GM12878 (cell line): ENCODE data around the gene ZBTB3. TPM values are rescaled to one million over a fixed set of nuclear protein-coding genes. Genes with fewer than 3 reads are reported as not detected.
A peak's percentile ranks its signal among the peaks of the same experiment; 100 is the strongest.

Experiments used
- ATAC-seq: fragments of 200-7000 bp; cut with Tn5 transposase; 3 replicates; pipeline ENCODE4 v1.9.1; 2020; ENCODE audit warnings: mild to moderate bottlenecking, moderate library complexity
- BruUV-seq: library from RNA; stranded (reverse); fragments of 400-500 nt; replicated peaks from 2 replicates; lab custom pipeline; 2021; lab: Mats Ljungman, UMichigan
- CTCF ChIA-PET: fragments of 300-600 bp; sonication (Branson Sonifier 250); formaldehyde crosslinking; extraction: SDS; loops from one replicate; lab custom pipeline; 2021; ENCODE audit warnings: inconsistent platforms; lab: Yijun Ruan, JAX
- POLR2A ChIA-PET: fragments of 350-600 bp; formaldehyde crosslinking; extraction: SDS; loops from one replicate; lab custom pipeline; 2021; ENCODE audit warnings: inconsistent platforms; lab: Charles Lee
- RAD21 ChIA-PET: fragments of 300-600 bp; sonication (Branson Sonifier 250); formaldehyde crosslinking; loops from one replicate; lab custom pipeline; 2023; ENCODE audit warnings: antibody characterized with exemption; ENCODE audit not compliant: unreplicated experiment; lab: Charles Lee
- SMC1A ChIA-PET: fragments of 300-600 bp; sonication (Branson Sonifier 250); formaldehyde crosslinking; loops from one replicate; lab custom pipeline; 2023; ENCODE audit not compliant: unreplicated experiment, uncharacterized antibody; lab: Charles Lee
- DNase-seq: peaks from one replicate; pipeline ENCODE4 v3.0.0-alpha.2; 2011; ENCODE audit warnings: low read depth, low spot score
- FAIRE-seq: peaks from 3 replicates; lab custom pipeline; 2011; peaks lifted over from hg19 to GRCh38; lab: Jason Lieb, UNC
- H2AFZ ChIP-seq: 2 replicates; pipeline ENCODE4 v1.6.0; 2011; ENCODE audit warnings: low read depth, low read length, control low read depth; ENCODE audit not compliant: control insufficient read depth
- H3K27ac ChIP-seq: 2 replicates; pipeline ENCODE4 v1.5.1; 2011; ENCODE audit warnings: control low read depth; ENCODE audit not compliant: control insufficient read depth, insufficient read depth
- H3K27me3 ChIP-seq, 2 experiments: replicated peaks in 1 of 2; 2 replicates each; pipeline versions ENCODE4 v1.6.0 to v1.6.1; 2011; ENCODE audit warnings: low read length in 1 of 2; ENCODE audit not compliant: control insufficient read depth in 2 of 2, insufficient read depth in 2 of 2
- H3K36me3 ChIP-seq, 2 experiments: 2 replicates each; pipeline ENCODE4 v1.5.1; 2011; ENCODE audit warnings: low read length in 1 of 2; ENCODE audit not compliant: control insufficient read depth in 2 of 2, insufficient read depth in 2 of 2
- H3K4me1 ChIP-seq: 2 replicates; pipeline ENCODE4 v1.6.1; 2011; ENCODE audit warnings: mild to moderate bottlenecking, low read length, moderate library complexity, mixed read lengths; ENCODE audit not compliant: control insufficient read depth, insufficient read depth
- H3K4me2 ChIP-seq: 2 replicates; pipeline ENCODE4 v1.6.0; 2011; ENCODE audit warnings: control low read depth; ENCODE audit not compliant: control insufficient read depth, insufficient read depth
- H3K4me3 ChIP-seq: fragments of 200-600 bp; sonication (generic); 2 replicates; pipeline ENCODE4 v1.5.1; 2016
- H3K79me2 ChIP-seq: 2 replicates; pipeline ENCODE4 v1.6.0; 2011; ENCODE audit warnings: low read length; ENCODE audit not compliant: control insufficient read depth, insufficient read depth
- H3K9ac ChIP-seq: 2 replicates; pipeline ENCODE4 v1.8.0; 2011; ENCODE audit warnings: low read length, control low read depth, mixed read lengths; ENCODE audit not compliant: control insufficient read depth, insufficient read depth
- H3K9me3 ChIP-seq: replicated peaks from 3 replicates; pipeline ENCODE4 v1.5.1; 2011; ENCODE audit warnings: mild to moderate bottlenecking, low read length; ENCODE audit not compliant: control insufficient read depth, insufficient read depth
- H4K20me1 ChIP-seq: 2 replicates; pipeline ENCODE4 v1.6.0; 2011; ENCODE audit not compliant: control insufficient read depth, insufficient read depth
- FOXK2 ChIP-seq: fragments of 450-650 bp; IDR thresholded peaks from 2 replicates; pipeline ENCODE4 v1.6.1; 2017; ENCODE audit warnings: mild to moderate bottlenecking, moderate library complexity
- MTA2 ChIP-seq: fragments of 450-650 bp; IDR thresholded peaks from 2 replicates; pipeline ENCODE4 v1.6.1; 2016; ENCODE audit warnings: low read depth, mild to moderate bottlenecking, moderate library complexity
- MXI1 ChIP-seq: fragments of 150-350 bp; IDR thresholded peaks from 2 replicates; pipeline ENCODE4 v1.6.1; 2011; ENCODE audit warnings: low read depth, mild to moderate bottlenecking, inconsistent platforms, low read length, improper control_type of control experiment
- PAX5 ChIP-seq: IDR thresholded peaks from 2 replicates; pipeline ENCODE4 v1.6.1; 2011; ENCODE audit warnings: low read depth, low read length, borderline replicate concordance
- POLR2AphosphoS2 ChIP-seq: IDR thresholded peaks from 2 replicates; pipeline ENCODE4 v1.6.1; 2011; ENCODE audit warnings: low read depth, mild to moderate bottlenecking, low read length, improper control_type of control experiment, moderate library complexity
- SIX5 ChIP-seq: IDR thresholded peaks from 2 replicates; pipeline ENCODE4 v1.6.1; 2011; ENCODE audit warnings: mild to moderate bottlenecking, low read depth, low read length, moderate library complexity; ENCODE audit not compliant: severe bottlenecking
- SRF ChIP-seq, 2 experiments: IDR thresholded peaks; 2 replicates each; pipeline ENCODE4 v1.6.1; 2011; ENCODE audit warnings: low read depth in 2 of 2, low read length in 2 of 2, mild to moderate bottlenecking in 1 of 2, moderate library complexity in 1 of 2
- STAT1 ChIP-seq: fragments of 450-650 bp; conservative IDR thresholded peaks from 2 replicates; pipeline ENCODE4 v1.6.1; 2014; ENCODE audit warnings: antibody characterized with exemption, mild to moderate bottlenecking
- SUPT20H ChIP-seq: IDR thresholded peaks from 2 replicates; pipeline ENCODE4 v1.6.1; 2011; ENCODE audit warnings: low read depth, mild to moderate bottlenecking, low read length, moderate library complexity, borderline replicate concordance; ENCODE audit not compliant: control insufficient read depth
- WGBS: methylation state at CpG from one replicate; pipeline ENCODE4 v1.1.6; 2016; ENCODE audit warnings: low lambda C conversion rate; ENCODE audit not compliant: insufficient replicate concordance, insufficient coverage; ENCODE audit errors: missing lambda C conversion rate; 5-methylcytosine and 5-hydroxymethylcytosine counted together
- in situ Hi-C: fragments of 300-500 bp; cut with MboI; formaldehyde crosslinking; loops from 9 replicates; pipeline ENCODE4 v1.14.3; 2018; ENCODE audit warnings: mixed read lengths
- intact Hi-C: fragments of 100-400 bp; cut with micrococcal nuclease; formaldehyde crosslinking; loops from one replicate; pipeline ENCODE4 v1.14.2; 2022; ENCODE audit not compliant: unreplicated experiment
- polyA plus RNA-seq, 11 experiments: library from polyadenylated mRNA; depleted of rRNA in 4 of 11; unstranded in 6 of 11; stranded (reverse) in 5 of 11; fragments of >200 nt; fragmentation: Nextera tagmentation in 4 of 11; fragmentation: Illumina TruSeq in 1 of 11; extraction: Ambion mirVana in 4 of 11; extraction: Trizol in 1 of 11; gene quantifications; 1 replicate in 1 of 11; 2 replicates in 10 of 11; pipeline versions ENCODE4 v1.2.1 to v1.2.3, GENCODE V29; 2011 to 2016; ENCODE audit warnings: inconsistent platforms in 2 of 11, missing spikeins in 2 of 11, low read depth in 1 of 11
- total RNA-seq, 4 experiments: library from RNA; depleted of rRNA in 3 of 4; stranded (reverse); fragments of >200 nt in 3 of 4; fragmentation: Illumina TruSeq in 1 of 4; extraction: Trizol in 1 of 4; gene quantifications; 2 replicates each; pipeline versions ENCODE4 v1.2.1 to v1.2.3, GENCODE V29; 2013 to 2021

ZBTB3 gene
- total and polyA plus RNA-seq, 10 of the 15 experiments (the other 5 are each of a cell fraction or from before 2014, with no cell fraction given) = 1.4 to 7.7 (median 4.8) TPM

DNA sequence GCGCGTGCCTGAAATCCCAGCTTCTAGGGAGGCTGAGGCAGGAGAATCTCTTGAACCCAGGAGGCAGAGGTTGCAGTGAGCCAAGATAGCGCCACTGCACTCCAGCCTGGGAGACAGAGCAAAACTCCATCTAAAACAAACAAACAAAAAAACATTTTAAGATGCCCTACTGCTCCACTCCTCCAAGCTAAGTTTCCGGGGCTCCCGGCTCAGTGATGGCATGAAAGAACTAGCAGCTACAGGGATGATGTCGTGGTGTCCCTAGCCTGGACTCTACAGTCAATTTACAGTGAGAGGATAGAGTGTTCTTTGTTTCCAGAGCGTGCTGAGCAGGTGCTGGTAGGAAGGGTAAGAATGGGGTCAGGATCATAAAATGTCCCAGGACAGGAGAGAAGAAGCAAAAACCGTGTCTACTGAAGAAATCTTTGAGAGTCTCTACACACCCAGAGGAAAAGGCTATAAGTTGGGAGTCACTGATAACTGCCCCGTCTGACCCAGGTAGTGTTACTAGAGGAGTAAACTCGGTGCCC lies 1.2 kb upstream of the ZBTB3 start:
- ChIA-PET POLR2A (interaction anchor here (1.1 to 4.6 kb wide), 11 partner anchors 9 to 96 kb away, joined by 3 to 70 read pairs (median 10); partner anchors contain the start of genes C11orf98, CSKMT, HNRNPUL2 and NXF1), SMC1A (interaction anchor here (3.5 kb wide), 1 partner anchor 26 kb away, joined by 27 read pairs; the partner anchor contains the start of genes HNRNPUL2 and TTC9C), CTCF (interaction anchor here (1.3 to 3.5 kb wide), 5 partner anchors 14 to 34 kb away, joined by 3 to 42 read pairs (median 11); partner anchors contain the start of genes TAF6L and TTC9C), RAD21 (interaction anchor here (1.9 to 2.1 kb wide), 2 partner anchors 26 to 91 kb away, joined by 11 to 44 read pairs; partner anchors contain the start of genes C11orf98, CSKMT, HNRNPUL2 and TTC9C)
- peak overlapping the region; percentile 82 for H3K4me2 ChIP-seq
- H3K9me3 ChIP-seq = no peaks in the 10 kb centered on the region
- H3K27ac ChIP-seq = no peak overlapping the region
- H3K4me3 ChIP-seq = no peak overlapping the region
- H3K9ac ChIP-seq = no peak overlapping the region
- H4K20me1 ChIP-seq = no peaks in the 10 kb centered on the region
- ATAC-seq = no peak
- intact Hi-C loops (no loop called here), in situ Hi-C loops (no loop called here)
- 72% methylated on average over 10 of the region's 10 CpGs for WGBS
- no peaks in the 10 kb centered on the region for H3K36me3 ChIP-seq
- peaks cover 6% of the 10 kb centered on the region for H3K4me1 ChIP-seq
- no peak overlapping the region for H2AFZ ChIP-seq
- FAIRE-seq = no peak
- no TSS peak for BruUV-seq
- no peaks in the 10 kb centered on the region for H3K27me3 ChIP-seq
- TF ChIP-seq MXI1 (no peak), SUPT20H (no peak), SIX5 (no peak), STAT1 (no peak), POLR2AphosphoS2 (no peak), MTA2 (no peak), PAX5 (no peak), SRF (IDR thresholded peaks at IDR 0.05; ENCODE audit: low read depth in 2 of 2, low read length in 2 of 2) (no peak), FOXK2 (no peak)
- DNase-seq = no peak
- no peaks in the 10 kb centered on the region; the same call in 1 of the 2 replicates for H3K79me2 ChIP-seq
